Measurements from ENCODE around the gene SIRT2.
A peak's percentile ranks its signal among the peaks of the same experiment; 100 is the strongest.
"Not testable (repeated sequence)": the region's sequence is repeated elsewhere in the genome, so short reads cannot be mapped to it uniquely, and the experiment has no call there.

The SIRT2 gene

GRCh38 chr19:38862321-38863059, 36.9 kb downstream of the SIRT2 start:
- DNase-seq, result no peak

- no peak for DNase-seq
Measured at GRCh38 chr19:38861368-38861767, 38.0 kb downstream of the SIRT2 start.

GRCh38 chr19:38859631-38860204, 39.7 kb downstream of the SIRT2 start:
- not testable (repeated sequence) for DNase-seq

- no peak for DNase-seq
Measured at GRCh38 chr19:38856813-38857212, 42.6 kb downstream of the SIRT2 start.

- DNase-seq, result not testable (repeated sequence)
Measured at GRCh38 chr19:38855751-38856150, 43.7 kb downstream of the SIRT2 start.

- DNase-seq, result not testable (repeated sequence)
Measured at GRCh38 chr19:38854961-38855360, 44.5 kb downstream of the SIRT2 start.

- DNase-seq, result no peak
Measured at GRCh38 chr19:38853214-38853613, 46.2 kb downstream of the SIRT2 start.

GRCh38 chr19:38852231-38853044, 47.0 kb downstream of the SIRT2 start:
- DNase-seq, result peak; percentile 78

- peak; percentile 93 for DNase-seq
Measured at GRCh38 chr19:38851622-38852230, 47.7 kb downstream of the SIRT2 start.

- DNase-seq, result peak; percentile 42
Measured at GRCh38 chr19:38850976-38851621, 48.3 kb downstream of the SIRT2 start.

- peak; percentile 99 for DNase-seq
Measured at GRCh38 chr19:38850436-38850975, 48.9 kb downstream of the SIRT2 start.

GRCh38 chr19:38849860-38850435, 49.5 kb downstream of the SIRT2 start, which contains the start of gene HNRNPL:
Gene HNRNPL (minus strand): TSS chr19:38849986. CDS start chr19:38849966, 20 bp downstream.
- peak; percentile 98 for DNase-seq

- DNase-seq, result peak; percentile 99
Measured at GRCh38 chr19:38849147-38849859, 50.1 kb downstream of the SIRT2 start.

GRCh38 chr19:38848299-38849146, 50.9 kb downstream of the SIRT2 start:
- no peak for DNase-seq

- no peak for DNase-seq
Measured at GRCh38 chr19:38846097-38846496, 53.3 kb downstream of the SIRT2 start.

GRCh38 chr19:38845374-38846024, 53.9 kb downstream of the SIRT2 start:
- DNase-seq, result no peak

GRCh38 chr19:38844093-38844686, 55.2 kb downstream of the SIRT2 start:
- DNase-seq, result no peak

GRCh38 chr19:38843175-38843758, 56.2 kb downstream of the SIRT2 start:
- no peak for DNase-seq

All from CD4-positive, alpha-beta T cell treated with Interleukin-17A for 4 hours (primary cell).